LNCAP (cell line): Measurements from ENCODE around the gene ACY1.

Source experiments
- CTCF ChIP-seq: fragments of 450-650 bp; IDR thresholded peaks from 2 replicates; pipeline ENCODE4 v1.5.1; 2017; ENCODE audit warnings: mild to moderate bottlenecking

The ACY1 gene

GRCh38 chr3:51958603-51959521, 24.5 kb upstream of the ACY1 start:
- no peak for TF ChIP-seq CTCF

- no peak for TF ChIP-seq CTCF
These were observed 23.7 kb upstream of the ACY1 start for GRCh38 chr3:51959651-51960050.

GRCh38 chr3:51960386-51960785, 22.9 kb upstream of the ACY1 start:
- TF ChIP-seq CTCF: no peak

GRCh38 chr3:51961011-51961410, 22.3 kb upstream of the ACY1 start:
- TF ChIP-seq CTCF: no peak

GRCh38 chr3:51961602-51962569, 21.4 kb upstream of the ACY1 start:
- TF ChIP-seq CTCF: no peak

- TF ChIP-seq CTCF: no peak
These were observed 20.3 kb upstream of the ACY1 start for GRCh38 chr3:51962854-51963530.

GRCh38 chr3:51963951-51964451, 19.3 kb upstream of the ACY1 start:
- no peak for TF ChIP-seq CTCF
